H9 (cell line): ENCODE measurements around the gene ARPC2. TPM values are rescaled to one million over a fixed set of nuclear protein-coding genes. Genes with fewer than 3 reads are reported as not detected.

ENCODE experiments used
- DNase-seq: peaks from one replicate; pipeline ENCODE4 v3.0.0-alpha.2; 2017
- H2AFZ ChIP-seq: one replicate; pipeline ENCODE4 v1.6.1; 2013; ENCODE audit warnings: mild to moderate bottlenecking, low read length, control low read depth, moderate library complexity
- H2AK5ac ChIP-seq: 2 replicates; pipeline ENCODE4 v1.6.1; 2013; ENCODE audit warnings: low read length, control low read depth, mixed read lengths; ENCODE audit not compliant: insufficient read length
- H2BK120ac ChIP-seq: one replicate; pipeline ENCODE4 v1.6.1; 2013; ENCODE audit warnings: low read depth, mild to moderate bottlenecking, low read length, control low read depth, inconsistent platforms; ENCODE audit not compliant: poor library complexity, severe bottlenecking
- H2BK12ac ChIP-seq: 2 replicates; pipeline ENCODE4 v1.6.1; 2013; ENCODE audit warnings: low read length, control low read depth, mixed read lengths, low read depth; ENCODE audit not compliant: insufficient read length
- H2BK15ac ChIP-seq: 2 replicates; pipeline ENCODE4 v1.6.1; 2013; ENCODE audit warnings: low read depth, low read length, control low read depth
- H2BK20ac ChIP-seq: one replicate; pipeline ENCODE4 v1.6.1; 2013; ENCODE audit warnings: low read depth, mild to moderate bottlenecking, low read length, control low read depth, inconsistent platforms; ENCODE audit not compliant: poor library complexity, severe bottlenecking
- H2BK5ac ChIP-seq: 2 replicates; pipeline ENCODE4 v1.6.1; 2013; ENCODE audit warnings: low read length, control low read depth, mixed read lengths; ENCODE audit not compliant: insufficient read length
- H3K14ac ChIP-seq: 2 replicates; pipeline ENCODE4 v1.6.1; 2013; ENCODE audit warnings: low read length, control low read depth; ENCODE audit not compliant: insufficient read depth
- H3K18ac ChIP-seq: 2 replicates; pipeline ENCODE4 v1.6.1; 2013; ENCODE audit warnings: low read depth, mild to moderate bottlenecking, mixed read lengths, low read length, control low read depth; ENCODE audit not compliant: insufficient read length
- H3K23ac ChIP-seq: 2 replicates; pipeline ENCODE4 v1.6.1; 2013; ENCODE audit warnings: low read length, control low read depth, mixed read lengths, low read depth; ENCODE audit not compliant: insufficient read length
- H3K23me2 ChIP-seq: 2 replicates; pipeline ENCODE4 v1.6.1; 2013; ENCODE audit warnings: low read depth, mild to moderate bottlenecking, mixed read lengths, low read length, control low read depth; ENCODE audit not compliant: insufficient read length, poor library complexity, severe bottlenecking
- H3K27ac ChIP-seq: 2 replicates; pipeline ENCODE4 v1.5.1; 2013; ENCODE audit warnings: low read length, control low read depth, mixed read lengths, low read depth; ENCODE audit not compliant: insufficient read length
- H3K27me3 ChIP-seq: 2 replicates; pipeline ENCODE4 v1.6.1; 2013; ENCODE audit warnings: low read length, control low read depth, inconsistent platforms; ENCODE audit not compliant: insufficient read depth
- H3K4ac ChIP-seq: 2 replicates; pipeline ENCODE4 v1.6.1; 2013; ENCODE audit warnings: low read depth, mild to moderate bottlenecking, control low read depth, inconsistent platforms, low read length, moderate library complexity
- H3K4me1 ChIP-seq: 2 replicates; pipeline ENCODE4 v1.6.1; 2013; ENCODE audit warnings: low read length, control low read depth, inconsistent platforms; ENCODE audit not compliant: insufficient read depth
- H3K4me2 ChIP-seq: 2 replicates; pipeline ENCODE4 v1.6.1; 2013; ENCODE audit warnings: low read length, control low read depth, mixed read lengths; ENCODE audit not compliant: insufficient read length, insufficient read depth
- H3K56ac ChIP-seq: 2 replicates; pipeline ENCODE4 v1.6.1; 2013; ENCODE audit warnings: low read depth, mild to moderate bottlenecking, mixed read lengths, low read length, control low read depth; ENCODE audit not compliant: insufficient read length
- H3K79me1 ChIP-seq: 2 replicates; pipeline ENCODE4 v1.6.1; 2013; ENCODE audit warnings: low read depth, mild to moderate bottlenecking, moderate library complexity, low read length, control low read depth, inconsistent platforms; ENCODE audit not compliant: insufficient read depth, poor library complexity, severe bottlenecking
- H3K79me2 ChIP-seq: 2 replicates; pipeline ENCODE4 v1.6.1; 2013; ENCODE audit warnings: low read length, control low read depth, inconsistent platforms; ENCODE audit not compliant: insufficient read depth
- H3K9ac ChIP-seq: 2 replicates; pipeline ENCODE4 v1.6.1; 2013; ENCODE audit warnings: low read length, control low read depth, mixed read lengths; ENCODE audit not compliant: insufficient read length; ENCODE audit errors: extremely low read depth
- H3K9me3 ChIP-seq: one replicate; pipeline ENCODE4 v1.6.1; 2013; ENCODE audit warnings: low read depth, low read length, inconsistent platforms; ENCODE audit not compliant: control insufficient read depth
- H3T11ph ChIP-seq: one replicate; pipeline ENCODE4 v1.6.1; 2013; ENCODE audit warnings: mild to moderate bottlenecking, low read length, control low read depth, inconsistent platforms
- H4K20me1 ChIP-seq: one replicate; pipeline ENCODE4 v1.6.1; 2013; ENCODE audit not compliant: control insufficient read depth, insufficient read length, insufficient read depth
- H4K5ac ChIP-seq: 2 replicates; pipeline ENCODE4 v1.6.1; 2013; ENCODE audit warnings: low read depth, mild to moderate bottlenecking, mixed read lengths, low read length, control low read depth; ENCODE audit not compliant: insufficient read length
- H4K8ac ChIP-seq: replicated peaks from 2 replicates; pipeline ENCODE4 v1.6.1; 2013; ENCODE audit warnings: low read length, control low read depth, mixed read lengths, low read depth; ENCODE audit not compliant: insufficient read length
- H4K91ac ChIP-seq: 2 replicates; pipeline ENCODE4 v1.6.1; 2013; ENCODE audit warnings: low read depth, mild to moderate bottlenecking, moderate library complexity, mixed read lengths, low read length, control low read depth; ENCODE audit not compliant: insufficient read length
- H3K27ac Mint-ChIP-seq, 3 experiments: 2 replicates in 2 of 3; 3 replicates in 1 of 3; pipeline ENCODE4 v1.8.0; 2020 to 2021; ENCODE audit warnings: mixed read lengths in 3 of 3, mild to moderate bottlenecking in 1 of 3, moderate library complexity in 1 of 3
- H3K27me3 Mint-ChIP-seq: 2 replicates; pipeline ENCODE4 v1.8.0; 2021; ENCODE audit warnings: low read depth, mild to moderate bottlenecking, moderate library complexity, mixed read lengths
- H3K36me3 Mint-ChIP-seq, 3 experiments: 2 replicates in 2 of 3; 3 replicates in 1 of 3; pipeline ENCODE4 v1.8.0; 2020 to 2021; ENCODE audit warnings: low read depth in 3 of 3, mixed read lengths in 3 of 3; ENCODE audit not compliant: insufficient read depth in 1 of 3
- H3K4me1 Mint-ChIP-seq, 2 experiments: 2 replicates each; pipeline ENCODE4 v1.8.0; 2020; ENCODE audit warnings: mixed read lengths in 2 of 2
- H3K4me3 Mint-ChIP-seq, 2 experiments: 2 replicates in 1 of 2; 3 replicates in 1 of 2; pipeline ENCODE4 v1.8.0; 2020 to 2021; ENCODE audit warnings: mild to moderate bottlenecking in 2 of 2, mixed read lengths in 2 of 2, moderate library complexity in 1 of 2
- H3K9me3 Mint-ChIP-seq, 2 experiments: 2 replicates in 1 of 2; 3 replicates in 1 of 2; pipeline ENCODE4 v1.8.0; 2020; ENCODE audit warnings: mild to moderate bottlenecking in 2 of 2, mixed read lengths in 2 of 2, moderate library complexity in 1 of 2
- CTCF ChIP-seq: fragments of 200-600 bp; sonication (generic); conservative IDR thresholded peaks from 3 replicates; pipeline ENCODE4 v1.8.0; 2021; ENCODE audit warnings: antibody characterized with exemption, mild to moderate bottlenecking
- WGBS: extraction: QIAGEN DNeasy Blood & Tissue Kit; methylation state at CpG from one replicate; pipeline ENCODE4 v1.1.7; 2013; ENCODE audit warnings: missing lambda C conversion rate, low lambda C conversion rate, mixed read lengths; ENCODE audit not compliant: insufficient read length; ENCODE audit errors: extremely low coverage; 5-methylcytosine and 5-hydroxymethylcytosine counted together
- total RNA-seq: library from RNA; stranded (reverse); gene quantifications from 2 replicates; pipeline ENCODE4 v1.2.1, GENCODE V29; 2021

Gene ARPC2
- total RNA-seq, 1 experiment from 2014 or later: 197 TPM

DNA sequence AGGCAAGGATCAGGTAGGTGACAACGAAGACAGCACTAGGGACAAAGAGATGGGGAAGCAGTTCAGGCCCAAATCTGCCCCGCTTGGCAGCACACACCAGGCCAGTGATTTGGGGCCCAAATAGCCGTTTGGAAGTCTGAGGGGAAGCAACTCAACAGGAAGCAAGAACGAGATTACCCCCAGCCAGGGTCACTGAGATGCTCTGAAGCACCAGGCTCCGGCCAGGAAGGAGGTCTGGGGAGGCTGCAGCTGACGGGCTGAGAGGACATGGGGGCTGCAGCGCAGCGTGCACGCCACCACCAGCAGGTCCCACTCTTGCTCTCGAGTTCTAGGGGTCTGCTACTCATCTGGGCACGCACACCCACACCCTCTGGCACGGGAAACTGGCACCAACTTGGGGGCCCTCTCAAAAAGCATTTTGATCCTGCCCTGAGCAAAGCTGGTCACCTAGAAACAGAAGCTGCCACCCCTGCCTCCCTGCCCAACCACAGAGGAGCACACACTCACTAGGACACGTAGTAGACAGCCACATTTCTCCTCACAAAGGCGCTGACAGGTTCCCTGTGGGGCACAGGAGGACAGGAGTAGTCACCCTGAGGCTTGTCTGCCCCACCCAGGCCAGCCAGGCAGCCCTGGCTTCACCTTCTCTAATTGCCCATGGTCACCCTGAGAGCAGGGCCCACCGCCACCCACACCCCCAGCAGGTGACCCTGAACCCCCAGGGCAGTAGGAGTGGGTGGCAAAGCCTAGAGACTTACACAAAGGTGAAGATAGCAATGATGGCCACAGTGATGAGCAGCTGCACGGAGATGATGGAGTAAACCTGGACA is 61.8 kb downstream of the ARPC2 start:
- Histone ChIP-seq H3K79me1 (no peaks in the 10 kb centered on the region), H3K27ac (no peak overlapping the region), H3K23me2 (no peaks in the 10 kb centered on the region), H2AFZ (no peak overlapping the region), H3T11ph (no peak overlapping the region), H3K4me1 (no peaks in the 10 kb centered on the region), H4K5ac (no peak overlapping the region), H2BK12ac (no peak overlapping the region), H2BK20ac (no peak overlapping the region), H4K91ac (no peak overlapping the region), H4K8ac (no peak overlapping the region), H3K27me3 (no peaks in the 10 kb centered on the region), H3K4me2 (no peak overlapping the region), H3K4ac (no peak overlapping the region), H3K14ac (no peak overlapping the region), H3K56ac (no peak overlapping the region), H3K23ac (no peak overlapping the region), H3K9me3 (no peaks in the 10 kb centered on the region), H3K18ac (no peak overlapping the region), H2BK15ac (no peak overlapping the region), H2BK5ac (no peak overlapping the region), H2AK5ac (no peak overlapping the region), H3K79me2 (no peaks in the 10 kb centered on the region), H4K20me1 (no peaks in the 10 kb centered on the region), H3K9ac (no peak overlapping the region), H2BK120ac (no peak overlapping the region)
- peaks cover 3 to 45% (median 41%) of the 10 kb centered on the region in 3 experiments for H3K36me3 Mint-ChIP-seq
- H3K27ac Mint-ChIP-seq: no peak overlapping the region
- no CpG with 5 or more reads among the region's 16 CpGs for WGBS
- peaks cover 0 to 3% of the 10 kb centered on the region in 2 experiments; a peak in 1 of 4 replicates for H3K4me1 Mint-ChIP-seq
- H3K4me3 Mint-ChIP-seq: no peak overlapping the region
- DNase-seq: no peak
- H3K9me3 Mint-ChIP-seq: no peaks in the 10 kb centered on the region; a peak in 1 of 5 replicates
- TF ChIP-seq CTCF: no peak
- no peaks in the 10 kb centered on the region for H3K27me3 Mint-ChIP-seq
